ENCODE measurements around the gene GUSB. TPM values are rescaled to one million over a fixed set of nuclear protein-coding genes. Genes with fewer than 3 reads are reported as not detected.

GUSB gene
- total RNA-seq, 4 donors from 2014 or later, result 23.6 to 39.9 (median 32.5) TPM

DNA sequence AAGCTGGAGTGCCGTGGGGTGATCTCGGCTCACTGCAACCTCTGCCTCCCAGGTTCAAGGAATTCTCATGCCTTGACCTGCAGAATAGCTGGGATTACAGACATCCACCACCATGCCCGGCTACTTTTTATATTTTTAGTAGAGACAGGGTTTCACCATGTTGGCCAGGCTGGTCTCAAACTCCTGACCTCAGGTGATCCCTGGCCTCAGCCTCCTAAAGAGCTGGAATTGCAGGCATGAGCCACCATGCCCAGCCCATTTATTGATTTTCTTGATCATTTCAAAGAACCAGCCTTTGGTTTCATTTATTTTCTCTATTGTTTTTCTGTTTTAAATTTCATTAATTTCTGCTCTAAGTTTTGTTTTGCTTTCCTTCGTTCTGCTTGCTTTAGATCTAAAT, 50.3 kb downstream of the GUSB start:
- WGBS, 2 donors, result 86% methylated on average over 4 of the region's 4 CpGs

DNA sequence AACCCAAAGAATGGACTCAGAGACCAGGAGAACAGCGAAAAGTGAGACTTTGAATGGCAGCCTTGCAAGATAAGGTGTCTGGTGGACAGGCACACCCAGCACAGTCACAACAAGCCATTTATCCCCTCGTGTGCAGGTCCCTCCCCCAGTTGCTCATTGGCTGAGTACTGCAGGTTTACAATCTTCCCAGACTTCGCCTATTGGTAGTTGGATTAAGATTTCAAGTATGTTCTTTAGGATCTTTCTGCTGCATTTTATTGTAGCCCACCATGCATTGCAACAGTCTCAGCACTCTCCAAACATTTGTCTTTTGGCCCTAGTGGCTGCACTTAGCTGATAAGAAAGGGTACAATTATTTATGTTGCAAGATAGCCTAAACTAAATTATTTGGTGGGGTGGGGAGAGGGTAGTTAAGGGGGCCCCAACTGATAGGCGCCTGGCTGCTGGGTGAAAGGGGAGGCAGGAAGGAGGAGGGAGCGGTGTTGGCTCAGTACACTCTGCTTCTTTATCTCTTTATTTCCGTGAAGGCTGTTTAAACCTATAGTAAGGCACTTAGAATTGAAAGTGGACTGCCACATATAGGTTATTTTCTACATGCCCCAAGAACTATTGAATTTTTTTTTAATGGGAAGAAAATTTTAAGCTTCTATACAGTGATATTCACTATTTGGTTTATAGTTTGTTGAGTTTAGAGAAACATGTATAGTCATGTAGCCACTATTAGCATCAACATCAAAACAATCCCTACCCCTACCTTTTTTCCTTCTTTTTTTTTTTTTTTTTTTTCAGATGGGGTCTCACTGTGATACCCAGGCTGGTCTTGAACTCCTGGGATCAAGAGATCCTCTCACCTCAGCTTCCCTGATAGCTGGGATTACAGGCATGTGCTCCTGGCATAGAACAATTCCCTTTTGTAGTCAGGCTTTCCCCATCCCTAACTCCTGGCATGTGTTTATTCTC, 54.2 kb downstream of the GUSB start:
- no peak overlapping the region for H3K4me3 ChIP-seq
- 79 to 87% methylated on average over 6 of the region's 6 CpGs for WGBS, 2 donors
- no peaks in the 10 kb centered on the region for H3K36me3 ChIP-seq
- DNase-seq (ENCODE audit: low spot score in 2 of 2), result no peak
- no peaks in the 10 kb centered on the region for H3K4me1 ChIP-seq
- H3K9me3 ChIP-seq, result no peaks in the 10 kb centered on the region
- TF ChIP-seq POLR2A (IDR thresholded peaks at IDR 0.05) (no peak), EP300 (IDR thresholded peaks at IDR 0.05) (no peak)
- TF ChIP-seq, protein P1, sequence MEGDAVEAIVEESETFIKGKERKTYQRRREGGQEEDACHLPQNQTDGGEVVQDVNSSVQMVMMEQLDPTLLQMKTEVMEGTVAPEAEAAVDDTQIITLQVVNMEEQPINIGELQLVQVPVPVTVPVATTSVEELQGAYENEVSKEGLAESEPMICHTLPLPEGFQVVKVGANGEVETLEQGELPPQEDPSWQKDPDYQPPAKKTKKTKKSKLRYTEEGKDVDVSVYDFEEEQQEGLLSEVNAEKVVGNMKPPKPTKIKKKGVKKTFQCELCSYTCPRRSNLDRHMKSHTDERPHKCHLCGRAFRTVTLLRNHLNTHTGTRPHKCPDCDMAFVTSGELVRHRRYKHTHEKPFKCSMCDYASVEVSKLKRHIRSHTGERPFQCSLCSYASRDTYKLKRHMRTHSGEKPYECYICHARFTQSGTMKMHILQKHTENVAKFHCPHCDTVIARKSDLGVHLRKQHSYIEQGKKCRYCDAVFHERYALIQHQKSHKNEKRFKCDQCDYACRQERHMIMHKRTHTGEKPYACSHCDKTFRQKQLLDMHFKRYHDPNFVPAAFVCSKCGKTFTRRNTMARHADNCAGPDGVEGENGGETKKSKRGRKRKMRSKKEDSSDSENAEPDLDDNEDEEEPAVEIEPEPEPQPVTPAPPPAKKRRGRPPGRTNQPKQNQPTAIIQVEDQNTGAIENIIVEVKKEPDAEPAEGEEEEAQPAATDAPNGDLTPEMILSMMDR (IDR thresholded peaks at IDR 0.05), result no peak
- no peak overlapping the region for H3K27ac ChIP-seq
- no peaks in the 10 kb centered on the region for H3K27me3 ChIP-seq

More for the DNA sequence above, 50.3 kb downstream of the GUSB start:
- TF ChIP-seq EP300 (IDR thresholded peaks at IDR 0.05) (no peak), POLR2A (IDR thresholded peaks at IDR 0.05) (no peak)
- TF ChIP-seq, protein P1 (IDR thresholded peaks at IDR 0.05), result no peak
- DNase-seq (ENCODE audit: low spot score in 2 of 2), result no peak
- peaks cover 0 to 5% (median 0%) of the 10 kb centered on the region in 3 donors for H3K36me3 ChIP-seq
- no peak overlapping the region for H3K4me3 ChIP-seq
- H3K4me1 ChIP-seq, result no peaks in the 10 kb centered on the region
- H3K27me3 ChIP-seq, result no peaks in the 10 kb centered on the region
- H3K9me3 ChIP-seq, result peaks cover 0 to 3% (median 0%) of the 10 kb centered on the region in 4 donors
- no peak overlapping the region for H3K27ac ChIP-seq

DNA sequence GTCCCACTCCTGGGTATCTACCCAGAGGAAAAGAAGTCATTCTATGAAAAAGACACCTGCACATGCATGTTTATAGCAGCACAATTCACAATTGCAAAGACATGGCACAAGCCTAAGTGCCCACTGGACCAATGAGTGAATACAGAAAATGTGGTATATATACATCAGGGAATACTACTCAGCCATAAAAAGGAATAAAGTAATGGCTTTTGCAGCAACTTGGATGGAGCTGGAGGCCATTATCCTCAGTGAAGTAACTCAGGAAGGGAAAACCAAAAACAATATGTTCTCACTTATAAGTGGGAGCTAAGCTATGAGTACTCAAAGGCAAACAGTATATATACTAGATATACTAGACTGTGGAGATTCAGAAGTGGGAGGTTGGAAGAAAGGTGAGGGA, 55.4 kb downstream of the GUSB start:
- DNase-seq (ENCODE audit: low spot score in 2 of 2), result no peak
- TF ChIP-seq EP300 (IDR thresholded peaks at IDR 0.05) (no peak), POLR2A (IDR thresholded peaks at IDR 0.05) (no peak)
- TF ChIP-seq, protein P1 (IDR thresholded peaks at IDR 0.05), result no peak
- H3K4me3 ChIP-seq, result no peak overlapping the region

DNA sequence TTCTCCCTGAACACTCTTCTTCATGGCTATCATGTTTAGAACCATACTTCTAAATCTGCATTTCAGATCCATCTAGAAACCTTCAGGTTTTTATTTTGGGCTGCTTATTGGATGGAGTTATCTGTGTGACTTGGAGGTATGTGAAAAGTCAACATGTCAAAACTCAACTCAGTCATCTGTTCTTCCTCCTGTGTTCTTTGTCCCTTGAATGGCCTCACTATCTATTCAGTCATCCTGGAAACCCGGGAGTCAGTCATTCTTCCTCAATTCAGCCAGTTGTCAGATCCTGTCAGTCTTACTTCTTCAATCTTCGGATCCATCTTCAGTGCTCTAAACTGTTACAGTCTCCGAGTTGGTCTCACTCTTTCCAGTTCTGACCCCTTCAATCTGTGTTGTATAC, 57.0 kb downstream of the GUSB start:
- whole genome bisulfite sequencing, 2 donors, result 73 to 83% methylated on average over 3 of the region's 3 CpGs
- Histone ChIP-seq H3K4me1 (no peaks in the 10 kb centered on the region), H3K36me3 (no peaks in the 10 kb centered on the region), H3K9me3 (no peaks in the 10 kb centered on the region), H3K27me3 (no peaks in the 10 kb centered on the region), H3K4me3 (no peak overlapping the region), H3K27ac (no peak overlapping the region)
- DNase-seq (ENCODE audit: low spot score in 2 of 2), result no peak
- no peak for TF ChIP-seq POLR2A (IDR thresholded peaks at IDR 0.05)
- TF ChIP-seq, protein P1 (IDR thresholded peaks at IDR 0.05), result no peak
- no peak for TF ChIP-seq EP300 (IDR thresholded peaks at IDR 0.05)

More for the DNA sequence above, 55.4 kb downstream of the GUSB start:
- Histone ChIP-seq H3K4me1 (no peaks in the 10 kb centered on the region), H3K36me3 (no peaks in the 10 kb centered on the region), H3K27me3 (no peaks in the 10 kb centered on the region), H3K9me3 (no peaks in the 10 kb centered on the region), H3K27ac (no peak overlapping the region)

DNA sequence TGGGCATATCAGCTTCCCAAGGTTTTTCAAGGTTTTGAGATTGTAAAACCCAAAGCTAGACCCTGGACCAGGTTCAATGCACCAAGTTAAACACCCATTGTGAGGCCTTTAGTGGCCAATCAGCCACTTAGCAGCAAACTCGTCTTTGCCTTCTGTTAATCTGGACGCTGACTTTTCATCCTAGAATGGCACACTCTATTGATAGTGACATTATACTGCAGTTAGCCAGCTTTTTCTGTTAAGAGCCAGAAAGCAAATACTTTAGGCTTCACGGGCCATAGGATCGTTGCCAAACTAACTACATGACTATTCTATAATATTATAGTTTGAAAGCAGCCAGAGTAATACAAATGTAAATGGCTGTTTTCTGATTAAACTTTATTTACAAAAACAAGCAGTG, 57.8 kb downstream of the GUSB start:
- 75 to 79% methylated on average over 4 of the region's 4 CpGs for WGBS, 2 donors

More for the DNA sequence above, 57.8 kb downstream of the GUSB start:
- H3K27ac ChIP-seq, result no peak overlapping the region
- DNase-seq (ENCODE audit: low spot score in 2 of 2), result no peak
- H3K36me3 ChIP-seq, result no peaks in the 10 kb centered on the region
- H3K27me3 ChIP-seq, result no peaks in the 10 kb centered on the region
- no peaks in the 10 kb centered on the region for H3K9me3 ChIP-seq
- no peaks in the 10 kb centered on the region for H3K4me1 ChIP-seq
- no peak for TF ChIP-seq POLR2A (IDR thresholded peaks at IDR 0.05)
- TF ChIP-seq EP300 (IDR thresholded peaks at IDR 0.05), result no peak
- TF ChIP-seq, protein P1 (IDR thresholded peaks at IDR 0.05), result no peak
- H3K4me3 ChIP-seq, result no peak overlapping the region

All from tibial nerve (tissue), 4 donors.